OCI-LY7 (cell line): ENCODE data around the gene NME3. TPM values are rescaled to one million over a fixed set of nuclear protein-coding genes. Genes with fewer than 3 reads are reported as not detected.

Source experiments
- BruUV-seq: library from RNA; stranded (reverse); fragments of 400-500 nt; replicated peaks from 2 replicates; lab custom pipeline; 2021; lab: Mats Ljungman, UMichigan
- CTCF ChIA-PET: fragments of 300-600 bp; sonication (Branson Sonifier 250); formaldehyde crosslinking; loops from one replicate; lab custom pipeline; 2022; ENCODE audit warnings: antibody characterized with exemption; ENCODE audit not compliant: unreplicated experiment; lab: Charles Lee
- POLR2A ChIA-PET: fragments of 300-600 bp; sonication (Branson Sonifier 250); formaldehyde crosslinking; loops from one replicate; lab custom pipeline; 2022; ENCODE audit warnings: antibody characterized with exemption; lab: Charles Lee
- DNase-seq: peaks from one replicate; pipeline ENCODE4 v3.0.0-alpha.2; 2015; ENCODE audit warnings: low spot score
- H2AFZ ChIP-seq: fragments of 200-600 bp; sonication (generic), shearing (Covaris generic); 2 replicates; pipeline ENCODE4 v1.6.1; 2014; ENCODE audit warnings: mild to moderate bottlenecking, antibody characterized with exemption, low read length, moderate library complexity
- H3K27ac ChIP-seq: fragments of 200-600 bp; sonication (generic); 2 replicates; pipeline ENCODE4 v1.5.1; 2014; ENCODE audit warnings: mixed run types, low read depth, mild to moderate bottlenecking, moderate library complexity, low read length, inconsistent platforms; ENCODE audit not compliant: poor library complexity, severe bottlenecking
- H3K36me3 ChIP-seq: fragments of 200-600 bp; sonication (generic); 2 replicates; pipeline ENCODE4 v1.6.1; 2014; ENCODE audit warnings: mild to moderate bottlenecking, antibody characterized with exemption, low read length, moderate library complexity, mixed read lengths; ENCODE audit not compliant: insufficient read depth
- H3K4me1 ChIP-seq: fragments of 200-600 bp; sonication (generic); 2 replicates; pipeline ENCODE4 v1.5.1; 2014; ENCODE audit warnings: mild to moderate bottlenecking, low read length; ENCODE audit not compliant: insufficient read depth, poor library complexity, severe bottlenecking
- H3K4me2 ChIP-seq: fragments of 200-600 bp; sonication (generic); 2 replicates; pipeline ENCODE4 v1.6.1; 2014; ENCODE audit warnings: mild to moderate bottlenecking, low read length
- H3K4me3 ChIP-seq: fragments of 200-600 bp; sonication (generic); 2 replicates; pipeline ENCODE4 v1.5.1; 2014; ENCODE audit warnings: mild to moderate bottlenecking, low read depth, low read length; ENCODE audit not compliant: poor library complexity, severe bottlenecking
- H3K79me2 ChIP-seq: fragments of 200-600 bp; sonication (generic); 2 replicates; pipeline ENCODE4 v1.6.1; 2016; ENCODE audit warnings: low read depth, mild to moderate bottlenecking, low read length, moderate library complexity, mixed read lengths; ENCODE audit not compliant: insufficient read depth
- H3K9me2 ChIP-seq: fragments of 200-600 bp; sonication (generic); 2 replicates; pipeline ENCODE4 v1.6.1; 2016; ENCODE audit warnings: mild to moderate bottlenecking, low read length, mixed read lengths; ENCODE audit not compliant: insufficient read depth
- H3K9me3 ChIP-seq: fragments of 200-600 bp; sonication (generic); 2 replicates; pipeline ENCODE4 v1.6.1; 2014; ENCODE audit warnings: mild to moderate bottlenecking, mixed run types, low read length, mixed read lengths
- H4K20me1 ChIP-seq: fragments of 200-600 bp; sonication (generic); 2 replicates; pipeline ENCODE4 v1.6.1; 2014; ENCODE audit warnings: mild to moderate bottlenecking, antibody characterized with exemption, low read length, moderate library complexity, mixed read lengths; ENCODE audit not compliant: insufficient read depth
- EZH2phosphoT487 ChIP-seq: fragments of 200-600 bp; sonication (generic); IDR thresholded peaks from 2 replicates; pipeline ENCODE4 v1.6.1; 2018; ENCODE audit warnings: low read depth, borderline replicate concordance, mild to moderate bottlenecking, mixed run types, antibody characterized with exemption, low read length, moderate library complexity, mixed read lengths
- intact Hi-C: fragments of 100-400 bp; cut with micrococcal nuclease; formaldehyde crosslinking; loops from one replicate; pipeline ENCODE4 v1.10.0; 2022; ENCODE audit not compliant: unreplicated experiment
- total RNA-seq, 2 experiments: library from RNA; depleted of rRNA in 1 of 2; stranded (reverse); fragments of >200 nt in 1 of 2; shearing (Covaris generic) in 1 of 2; gene quantifications; 2 replicates each; pipeline ENCODE4 v1.2.3, GENCODE V29; 2014 to 2022
- TF ChIP-seq, protein P1 (sequence below): fragments of 200-600 bp; sonication (generic); conservative IDR thresholded peaks from 2 replicates; pipeline ENCODE4 v1.5.1; 2014; ENCODE audit warnings: mild to moderate bottlenecking, antibody characterized with exemption, low read length, moderate library complexity, mixed read lengths

The NME3 gene
- total RNA-seq, 2 experiments from 2014 or later: 34.8 to 54.5 TPM

DNA sequence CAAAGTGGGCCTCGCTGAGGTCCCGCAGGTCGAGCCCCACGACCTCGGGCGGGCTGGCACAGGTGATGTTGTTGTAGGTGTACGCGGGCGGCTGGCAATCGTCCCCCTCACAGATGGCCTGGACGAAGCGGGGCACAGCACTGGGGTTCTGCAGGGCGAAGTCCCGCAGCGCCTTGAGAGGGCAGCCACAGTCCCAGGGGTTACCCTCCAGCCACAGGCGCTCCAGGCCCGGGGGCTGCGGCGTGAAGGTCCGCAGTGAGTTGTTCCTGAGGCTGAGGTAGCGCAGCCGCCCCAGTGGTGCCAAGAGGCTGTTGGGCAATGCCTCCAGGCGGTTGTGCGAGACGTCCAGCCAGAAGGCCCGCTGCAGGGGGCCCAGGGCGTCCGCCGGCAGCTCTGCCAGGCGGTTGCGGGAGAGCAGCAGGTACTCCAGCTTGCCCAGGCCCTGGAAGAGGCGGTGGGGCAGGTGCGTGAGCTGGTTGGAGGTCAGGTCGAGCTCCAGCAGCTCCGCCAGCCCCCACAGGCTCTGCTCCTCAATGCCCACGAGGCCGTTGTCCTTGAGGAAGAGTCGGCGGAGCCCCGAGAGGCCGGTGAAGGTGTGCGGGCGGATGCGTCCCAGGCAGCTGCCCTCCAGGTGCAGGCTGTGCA lies 19.4 kb upstream of the NME3 start:
- H3K4me2 ChIP-seq: no peak overlapping the region
- no peak overlapping the region for H2AFZ ChIP-seq
- TF ChIP-seq EZH2phosphoT487: no peak
- TF ChIP-seq, protein P1, sequence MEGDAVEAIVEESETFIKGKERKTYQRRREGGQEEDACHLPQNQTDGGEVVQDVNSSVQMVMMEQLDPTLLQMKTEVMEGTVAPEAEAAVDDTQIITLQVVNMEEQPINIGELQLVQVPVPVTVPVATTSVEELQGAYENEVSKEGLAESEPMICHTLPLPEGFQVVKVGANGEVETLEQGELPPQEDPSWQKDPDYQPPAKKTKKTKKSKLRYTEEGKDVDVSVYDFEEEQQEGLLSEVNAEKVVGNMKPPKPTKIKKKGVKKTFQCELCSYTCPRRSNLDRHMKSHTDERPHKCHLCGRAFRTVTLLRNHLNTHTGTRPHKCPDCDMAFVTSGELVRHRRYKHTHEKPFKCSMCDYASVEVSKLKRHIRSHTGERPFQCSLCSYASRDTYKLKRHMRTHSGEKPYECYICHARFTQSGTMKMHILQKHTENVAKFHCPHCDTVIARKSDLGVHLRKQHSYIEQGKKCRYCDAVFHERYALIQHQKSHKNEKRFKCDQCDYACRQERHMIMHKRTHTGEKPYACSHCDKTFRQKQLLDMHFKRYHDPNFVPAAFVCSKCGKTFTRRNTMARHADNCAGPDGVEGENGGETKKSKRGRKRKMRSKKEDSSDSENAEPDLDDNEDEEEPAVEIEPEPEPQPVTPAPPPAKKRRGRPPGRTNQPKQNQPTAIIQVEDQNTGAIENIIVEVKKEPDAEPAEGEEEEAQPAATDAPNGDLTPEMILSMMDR: no peak
- H3K36me3 ChIP-seq: peaks cover 36% of the 10 kb centered on the region; the same call in 1 of the 2 replicates
- no TSS peak for BruUV-seq
- ChIA-PET CTCF (no interaction called here), POLR2A (interaction anchor here (1.1 kb wide), 1 partner anchor 8 kb away, joined by 3 read pairs; the partner anchor contains the start of genes NUBP2 and SPSB3)
- DNase-seq: no peak
- no peaks in the 10 kb centered on the region for H3K9me2 ChIP-seq
- no peaks in the 10 kb centered on the region for H3K79me2 ChIP-seq
- no peaks in the 10 kb centered on the region for H3K4me1 ChIP-seq
- intact Hi-C loops: no loop called here
- no peak overlapping the region for H3K27ac ChIP-seq
- H3K4me3 ChIP-seq: no peak overlapping the region
- H3K9me3 ChIP-seq: no peaks in the 10 kb centered on the region
- H4K20me1 ChIP-seq: no peaks in the 10 kb centered on the region

DNA sequence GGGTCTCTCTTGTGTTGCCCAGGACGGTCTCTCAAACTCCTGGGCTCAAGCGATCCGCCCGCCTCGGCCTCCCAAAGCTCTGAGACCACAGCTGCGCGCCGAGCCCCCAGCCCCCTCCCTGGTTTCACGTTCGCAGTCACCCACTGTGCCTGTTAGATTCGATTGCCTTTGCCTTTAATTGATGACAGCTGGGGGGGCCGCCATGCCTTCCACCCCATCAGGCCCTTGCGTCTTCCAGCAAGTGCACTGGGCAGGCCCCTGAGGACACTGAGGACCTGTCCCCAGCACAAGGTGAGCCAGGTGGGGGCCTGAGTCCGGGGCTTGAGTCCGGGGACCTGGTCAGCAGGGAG lies 18.9 kb upstream of the NME3 start:
- intact Hi-C loops: no loop called here
- H3K9me2 ChIP-seq: no peaks in the 10 kb centered on the region
- CTCF ChIA-PET: no interaction called here

More for the DNA sequence above, 18.9 kb upstream of the NME3 start:
- no peaks in the 10 kb centered on the region for H3K9me3 ChIP-seq
- H2AFZ ChIP-seq: no peak overlapping the region
- DNase-seq: no peak
- no peak for TF ChIP-seq EZH2phosphoT487
- TF ChIP-seq, protein P1: no peak
- no TSS peak for BruUV-seq
- H3K36me3 ChIP-seq: peaks cover 39% of the 10 kb centered on the region; the same call in 1 of the 2 replicates
- no peaks in the 10 kb centered on the region for H4K20me1 ChIP-seq
- peaks cover 3% of the 10 kb centered on the region; the same call in 1 of the 2 replicates for H3K79me2 ChIP-seq
- no peak overlapping the region for H3K4me3 ChIP-seq
- no peaks in the 10 kb centered on the region for H3K4me1 ChIP-seq
- H3K4me2 ChIP-seq: no peak overlapping the region
- POLR2A ChIA-PET: interaction anchor here (1.1 kb wide), 1 partner anchor 8 kb away, joined by 3 read pairs; the partner anchor contains the start of genes NUBP2 and SPSB3
- H3K27ac ChIP-seq: no peak overlapping the region
